Activated CD4-positive, alpha-beta memory T cell treated with anti-CD3 and anti-CD28 coated beads for 36 hours (primary cell): Measurements from ENCODE around the gene NOTCH4. TPM values are rescaled to one million over a fixed set of nuclear protein-coding genes. Genes with fewer than 3 reads are reported as not detected.
"Not testable (repeated sequence)": the region's sequence is repeated elsewhere in the genome, so short reads cannot be mapped to it uniquely, and the experiment has no call there.

Experiments used
- CTCF ChIA-PET: fragments of 350-600 bp; sonication (Branson Sonifier 250); formaldehyde crosslinking; loops from one replicate; lab custom pipeline; 2021; ENCODE audit warnings: antibody characterized with exemption, inconsistent platforms; lab: Charles Lee
- POLR2A ChIA-PET: fragments of 350-600 bp; sonication (Branson Sonifier 250); formaldehyde crosslinking; loops from one replicate; lab custom pipeline; 2021; ENCODE audit warnings: antibody characterized with exemption; lab: Charles Lee
- DNase-seq: peaks from one replicate; pipeline ENCODE4 v3.0.0-alpha.2; 2020
- H3K27ac Mint-ChIP-seq: one replicate; pipeline ENCODE4 v1.8.0; 2021; ENCODE audit warnings: mixed read lengths
- H3K27me3 Mint-ChIP-seq: one replicate; pipeline ENCODE4 v1.8.0; 2021; ENCODE audit warnings: mixed read lengths
- H3K36me3 Mint-ChIP-seq: one replicate; pipeline ENCODE4 v1.8.0; 2021; ENCODE audit warnings: mixed read lengths
- H3K4me1 Mint-ChIP-seq: one replicate; pipeline ENCODE4 v1.8.0; 2021; ENCODE audit warnings: low read depth, mixed read lengths
- H3K4me3 Mint-ChIP-seq: one replicate; pipeline ENCODE4 v1.8.0; 2021; ENCODE audit warnings: mild to moderate bottlenecking, mixed read lengths
- H3K9me3 Mint-ChIP-seq: one replicate; pipeline ENCODE4 v1.8.0; 2021; ENCODE audit warnings: mixed read lengths
- intact Hi-C: fragments of 100-400 bp; cut with micrococcal nuclease; formaldehyde crosslinking; loops from one replicate; pipeline ENCODE4 v1.15.1; 2023
- total RNA-seq, 2 experiments: library from RNA; stranded (reverse); gene quantifications; one replicate each; pipeline ENCODE4 v1.2.3, GENCODE V29; 2021

The NOTCH4 gene
- total RNA-seq, 2 experiments from 2014 or later: 0.31 to 0.51 TPM

GRCh38 chr6:32244946-32245398 is 21.1 kb upstream of the NOTCH4 start:
- peak; percentile 74 for DNase-seq
- H3K9me3 Mint-ChIP-seq: peaks cover 8% of the 10 kb centered on the region
- intact Hi-C loops: loop anchor here (5.0 to 10.0 kb wide), 3 partner anchors 167 to 550 kb away; no protein-coding TSS in a partner anchor
- no peak overlapping the region for H3K4me3 Mint-ChIP-seq
- POLR2A ChIA-PET: no interaction called here
- H3K4me1 Mint-ChIP-seq: peaks cover 20% of the 10 kb centered on the region
- H3K36me3 Mint-ChIP-seq: no peaks in the 10 kb centered on the region
- H3K27ac Mint-ChIP-seq: no peak overlapping the region
- CTCF ChIA-PET: interaction anchor here (0.6 to 3.2 kb wide), 27 partner anchors 9 to 1845 kb away, joined by 3 to 17 read pairs (median 3); partner anchors contain the start of gene HLA-DQB1
- H3K27me3 Mint-ChIP-seq: peaks cover 8% of the 10 kb centered on the region

- H3K27me3 Mint-ChIP-seq: peaks cover 8% of the 10 kb centered on the region
- no peaks in the 10 kb centered on the region for H3K36me3 Mint-ChIP-seq
- DNase-seq: no peak
- POLR2A ChIA-PET: no interaction called here
- H3K9me3 Mint-ChIP-seq: peaks cover 7% of the 10 kb centered on the region
- intact Hi-C loops: loop anchor here (5.0 to 10.0 kb wide), 3 partner anchors 168 to 551 kb away; no protein-coding TSS in a partner anchor
- H3K4me1 Mint-ChIP-seq: peaks cover 20% of the 10 kb centered on the region
- no peak overlapping the region for H3K27ac Mint-ChIP-seq
- CTCF ChIA-PET: interaction anchor here (0.6 to 3.2 kb wide), 11 partner anchors 10 to 456 kb away, joined by 3 to 17 read pairs (median 5); no protein-coding TSS in a partner anchor
- no peak overlapping the region for H3K4me3 Mint-ChIP-seq
These were observed 20.4 kb upstream of the NOTCH4 start for GRCh38 chr6:32244270-32244669.

- H3K27me3 Mint-ChIP-seq, DNase-seq, H3K27ac Mint-ChIP-seq, H3K4me3 Mint-ChIP-seq, H3K36me3 Mint-ChIP-seq, POLR2A ChIA-PET, H3K9me3 Mint-ChIP-seq: not testable (repeated sequence)
- H3K4me1 Mint-ChIP-seq: peaks cover 20% of the 10 kb centered on the region
- CTCF ChIA-PET: interaction anchor here (0.6 to 1.7 kb wide), 2 partner anchors 12 to 544 kb away, joined by 3 to 5 read pairs; no protein-coding TSS in a partner anchor
- intact Hi-C loops: loop anchor here (5.0 to 10.0 kb wide), 3 partner anchors 170 to 552 kb away; no protein-coding TSS in a partner anchor
These were observed 18.5 kb upstream of the NOTCH4 start for GRCh38 chr6:32242318-32242813.

GRCh38 chr6:32240686-32241085 is 16.8 kb upstream of the NOTCH4 start:
- peaks cover 20% of the 10 kb centered on the region for H3K4me1 Mint-ChIP-seq
- CTCF ChIA-PET: no interaction called here

GRCh38 chr6:32239462-32239861 is 15.6 kb upstream of the NOTCH4 start:
- Mint-ChIP-seq H3K9me3 (no peaks in the 10 kb centered on the region), H3K36me3 (no peaks in the 10 kb centered on the region), H3K4me3 (no peak overlapping the region), H3K4me1 (peaks cover 18% of the 10 kb centered on the region), H3K27ac (no peak overlapping the region), H3K27me3 (peaks cover 6% of the 10 kb centered on the region)
- intact Hi-C loops: no loop called here
- POLR2A ChIA-PET: no interaction called here
- DNase-seq: no peak
- CTCF ChIA-PET: no interaction called here

More at GRCh38 chr6:32240686-32241085, 16.8 kb upstream of the NOTCH4 start:
- Mint-ChIP-seq H3K9me3 (no peaks in the 10 kb centered on the region), H3K27me3 (peaks cover 5% of the 10 kb centered on the region), H3K36me3 (no peaks in the 10 kb centered on the region), H3K4me3 (no peak overlapping the region), H3K27ac (no peak overlapping the region)
- POLR2A ChIA-PET: no interaction called here
- intact Hi-C loops: loop anchor here (1.0 to 10.0 kb wide), 4 partner anchors 15 to 554 kb away; no protein-coding TSS in a partner anchor
- no peak for DNase-seq

- peaks cover 2% of the 10 kb centered on the region for H3K4me1 Mint-ChIP-seq
- no peak overlapping the region for H3K4me3 Mint-ChIP-seq
- CTCF ChIA-PET: interaction anchor here (1.7 kb wide), 1 partner anchor 551 kb away, joined by 4 read pairs; no protein-coding TSS in a partner anchor
- H3K27me3 Mint-ChIP-seq: peaks cover 2% of the 10 kb centered on the region
- POLR2A ChIA-PET: no interaction called here
- H3K36me3 Mint-ChIP-seq: no peaks in the 10 kb centered on the region
- H3K27ac Mint-ChIP-seq: no peak overlapping the region
- H3K9me3 Mint-ChIP-seq: no peaks in the 10 kb centered on the region
- intact Hi-C loops: no loop called here
- no peak for DNase-seq
These were observed 11.1 kb upstream of the NOTCH4 start for GRCh38 chr6:32234934-32235333.

- no peak for DNase-seq
- no peaks in the 10 kb centered on the region for H3K9me3 Mint-ChIP-seq
- POLR2A ChIA-PET: no interaction called here
- peaks cover 8% of the 10 kb centered on the region for H3K4me1 Mint-ChIP-seq
- no peak overlapping the region for H3K4me3 Mint-ChIP-seq
- no peak overlapping the region for H3K27ac Mint-ChIP-seq
- H3K36me3 Mint-ChIP-seq: no peaks in the 10 kb centered on the region
- intact Hi-C loops: no loop called here
- CTCF ChIA-PET: interaction anchor here (0.9 kb wide), 1 partner anchor 19 kb away, joined by 3 read pairs; no protein-coding TSS in a partner anchor
- no peaks in the 10 kb centered on the region for H3K27me3 Mint-ChIP-seq
These were observed 2.6 kb upstream of the NOTCH4 start for GRCh38 chr6:32226434-32226833.

- Mint-ChIP-seq H3K36me3 (no peaks in the 10 kb centered on the region), H3K27ac (no peak overlapping the region), H3K4me3 (no peak overlapping the region), H3K4me1 (peaks cover 8% of the 10 kb centered on the region), H3K27me3 (no peaks in the 10 kb centered on the region), H3K9me3 (no peaks in the 10 kb centered on the region)
- intact Hi-C loops: no loop called here
- CTCF ChIA-PET: no interaction called here
- no peak for DNase-seq
- POLR2A ChIA-PET: no interaction called here
These were observed 829 bp upstream of the NOTCH4 start for GRCh38 chr6:32224696-32225095.

- CTCF ChIA-PET: no interaction called here
- H3K36me3 Mint-ChIP-seq: no peaks in the 10 kb centered on the region
- no peak for DNase-seq
- H3K9me3 Mint-ChIP-seq: no peaks in the 10 kb centered on the region
- POLR2A ChIA-PET: no interaction called here
- no peak overlapping the region for H3K27ac Mint-ChIP-seq
- no peak overlapping the region for H3K4me3 Mint-ChIP-seq
- intact Hi-C loops: no loop called here
- no peaks in the 10 kb centered on the region for H3K27me3 Mint-ChIP-seq
- peaks cover 8% of the 10 kb centered on the region for H3K4me1 Mint-ChIP-seq
These were observed 1.3 kb downstream of the NOTCH4 start for GRCh38 chr6:32222333-32223230.

GRCh38 chr6:32220021-32220420 is 3.8 kb downstream of the NOTCH4 start:
- no peaks in the 10 kb centered on the region for H3K9me3 Mint-ChIP-seq
- H3K4me1 Mint-ChIP-seq: peaks cover 8% of the 10 kb centered on the region
- H3K36me3 Mint-ChIP-seq: no peaks in the 10 kb centered on the region
- DNase-seq: no peak
- H3K27me3 Mint-ChIP-seq: no peaks in the 10 kb centered on the region
- CTCF ChIA-PET: no interaction called here
- POLR2A ChIA-PET: no interaction called here
- intact Hi-C loops: no loop called here
- H3K27ac Mint-ChIP-seq: no peak overlapping the region
- no peak overlapping the region for H3K4me3 Mint-ChIP-seq

- intact Hi-C loops: no loop called here
- DNase-seq: no peak
- no peak overlapping the region for H3K4me3 Mint-ChIP-seq
- ChIA-PET POLR2A (no interaction called here), CTCF (no interaction called here)
- peaks cover 8% of the 10 kb centered on the region for H3K4me1 Mint-ChIP-seq
- no peak overlapping the region for H3K27ac Mint-ChIP-seq
- H3K27me3 Mint-ChIP-seq: no peaks in the 10 kb centered on the region
- no peaks in the 10 kb centered on the region for H3K36me3 Mint-ChIP-seq
- H3K9me3 Mint-ChIP-seq: no peaks in the 10 kb centered on the region
These were observed 5.7 kb downstream of the NOTCH4 start for GRCh38 chr6:32218167-32218566.

GRCh38 chr6:32216998-32217397 is 6.9 kb downstream of the NOTCH4 start:
- H3K9me3 Mint-ChIP-seq: no peaks in the 10 kb centered on the region
- H3K27me3 Mint-ChIP-seq: no peaks in the 10 kb centered on the region
- H3K36me3 Mint-ChIP-seq: no peaks in the 10 kb centered on the region
- CTCF ChIA-PET: interaction anchor here (0.5 kb wide), 1 partner anchor 529 kb away, joined by 3 read pairs; no protein-coding TSS in a partner anchor
- no peaks in the 10 kb centered on the region for H3K4me1 Mint-ChIP-seq
- intact Hi-C loops: no loop called here
- H3K27ac Mint-ChIP-seq: no peak overlapping the region
- POLR2A ChIA-PET: no interaction called here
- no peak for DNase-seq
- H3K4me3 Mint-ChIP-seq: no peak overlapping the region
